GM23338 (cell line): ENCODE results near the gene SCYGR1. TPM values are rescaled to one million over a fixed set of nuclear protein-coding genes. Genes with fewer than 3 reads are reported as not detected.

Experiments
- ATAC-seq: fragments of 200-7000 bp; cut with Tn5 transposase; 3 replicates; pipeline ENCODE4 v1.9.1; 2020
- DNase-seq: peaks from one replicate; pipeline ENCODE4 v3.0.0-alpha.2; 2015; ENCODE audit warnings: low spot score
- H2AFZ ChIP-seq: fragments of 200-600 bp; sonication (generic); 2 replicates; pipeline ENCODE4 v1.8.0; 2016; ENCODE audit warnings: antibody characterized with exemption, mild to moderate bottlenecking, moderate library complexity
- H3F3A ChIP-seq: fragments of 200-600 bp; sonication (generic); replicated peaks from 2 replicates; pipeline ENCODE4 v1.8.0; 2017; ENCODE audit warnings: antibody characterized with exemption, mixed run types, low read depth
- H3K27ac ChIP-seq: fragments of 200-600 bp; sonication (generic); 2 replicates; pipeline ENCODE4 v1.6.1; 2016; ENCODE audit warnings: low read depth
- H3K27me3 ChIP-seq: fragments of 200-600 bp; sonication (generic); 2 replicates; pipeline ENCODE4 v1.8.0; 2016; ENCODE audit warnings: mild to moderate bottlenecking, mixed run types, moderate library complexity; ENCODE audit not compliant: insufficient read depth
- H3K36me3 ChIP-seq: fragments of 200-600 bp; sonication (generic); 2 replicates; pipeline ENCODE4 v1.8.0; 2016; ENCODE audit warnings: mild to moderate bottlenecking; ENCODE audit not compliant: insufficient read depth
- H3K4me1 ChIP-seq: fragments of 200-600 bp; sonication (generic); 2 replicates; pipeline ENCODE4 v1.8.0; 2016; ENCODE audit warnings: mild to moderate bottlenecking, moderate library complexity; ENCODE audit not compliant: insufficient read depth
- H3K4me2 ChIP-seq: fragments of 200-600 bp; sonication (generic); 2 replicates; pipeline ENCODE4 v1.7.1; 2017; ENCODE audit warnings: mixed run types
- H3K4me3 ChIP-seq: fragments of 200-600 bp; sonication (generic); 2 replicates; pipeline ENCODE4 v1.6.1; 2016; ENCODE audit warnings: mixed run types
- H3K79me2 ChIP-seq: fragments of 200-600 bp; sonication (generic); replicated peaks from 2 replicates; pipeline ENCODE4 v1.8.0; 2017; ENCODE audit warnings: mild to moderate bottlenecking; ENCODE audit not compliant: insufficient read depth
- H3K9me2 ChIP-seq: fragments of 200-600 bp; sonication (generic); 2 replicates; pipeline ENCODE4 v1.8.0; 2017; ENCODE audit not compliant: insufficient read depth
- H4K20me1 ChIP-seq: fragments of 200-600 bp; sonication (generic); replicated peaks from 2 replicates; pipeline ENCODE4 v1.8.0; 2017; ENCODE audit warnings: mild to moderate bottlenecking; ENCODE audit not compliant: insufficient read depth
- H3K27ac Mint-ChIP-seq: 2 replicates; pipeline ENCODE4 v1.8.0; 2020; ENCODE audit warnings: inconsistent platforms, mild to moderate bottlenecking, moderate library complexity, mixed read lengths
- H3K27me3 Mint-ChIP-seq: 3 replicates; pipeline ENCODE4 v1.8.0; 2022; ENCODE audit warnings: low read depth, mild to moderate bottlenecking, moderate library complexity, mixed read lengths, inconsistent platforms; ENCODE audit not compliant: insufficient read depth, poor library complexity
- H3K36me3 Mint-ChIP-seq: 3 replicates; pipeline ENCODE4 v1.8.0; 2021; ENCODE audit warnings: low read depth, mild to moderate bottlenecking, inconsistent platforms, moderate library complexity, mixed read lengths
- H3K4me1 Mint-ChIP-seq: 3 replicates; pipeline ENCODE4 v1.8.0; 2020; ENCODE audit warnings: mild to moderate bottlenecking, inconsistent platforms, mixed read lengths
- H3K4me3 Mint-ChIP-seq: 3 replicates; pipeline ENCODE4 v1.8.0; 2021; ENCODE audit warnings: moderate library complexity, mild to moderate bottlenecking, inconsistent platforms, mixed read lengths
- H3K9me3 Mint-ChIP-seq: 3 replicates; pipeline ENCODE4 v1.8.0; 2020; ENCODE audit warnings: moderate library complexity, mild to moderate bottlenecking, inconsistent platforms, mixed read lengths
- CREB1 ChIP-seq: fragments of 250-450 bp; sonication (Bioruptor Pico); IDR thresholded peaks from 2 replicates; pipeline ENCODE4 v1.5.0; 2020; ENCODE audit warnings: low read depth, mild to moderate bottlenecking, moderate library complexity
- EZH2 ChIP-seq: fragments of 200-600 bp; sonication (generic); IDR thresholded peaks from one replicate; pipeline ENCODE4 v1.8.0; 2017; ENCODE audit warnings: antibody characterized with exemption, mild to moderate bottlenecking, low read depth; ENCODE audit not compliant: unreplicated experiment
- JUNB ChIP-seq: IDR thresholded peaks from one replicate; pipeline ENCODE4 v1.6.1; 2016; ENCODE audit warnings: antibody characterized with exemption; ENCODE audit not compliant: unreplicated experiment
- REST ChIP-seq: IDR thresholded peaks from one replicate; pipeline ENCODE4 v1.6.1; 2018; ENCODE audit warnings: antibody characterized with exemption; ENCODE audit not compliant: unreplicated experiment
- STAT1 ChIP-seq: IDR thresholded peaks from one replicate; pipeline ENCODE4 v1.6.1; 2016; ENCODE audit warnings: antibody characterized with exemption; ENCODE audit not compliant: unreplicated experiment
- ZNF331 ChIP-seq: fragments of 250-450 bp; sonication (Bioruptor Pico); IDR thresholded peaks from 2 replicates; pipeline ENCODE4 v1.5.0; 2020; ENCODE audit warnings: low read depth, mild to moderate bottlenecking, moderate library complexity
- ZNF462 ChIP-seq: fragments of 250-450 bp; sonication (Bioruptor Pico); IDR thresholded peaks from 2 replicates; pipeline ENCODE4 v1.5.0; 2020; ENCODE audit warnings: mild to moderate bottlenecking, moderate library complexity
- polyA plus RNA-seq: library from polyadenylated mRNA; unstranded; fragments of >200 nt; fragmentation: Nextera tagmentation; extraction: Ambion mirVana; gene quantifications from 2 replicates; pipeline ENCODE4 v1.2.1, GENCODE V29; 2016
- total RNA-seq: library from RNA; depleted of rRNA; stranded (reverse); fragments of >200 nt; shearing (Covaris generic); gene quantifications from 2 replicates; pipeline ENCODE4 v1.2.3, GENCODE V29; 2014

The SCYGR1 gene
- total and polyA plus RNA-seq, 2 experiments from 2014 or later = not detected

DNA sequence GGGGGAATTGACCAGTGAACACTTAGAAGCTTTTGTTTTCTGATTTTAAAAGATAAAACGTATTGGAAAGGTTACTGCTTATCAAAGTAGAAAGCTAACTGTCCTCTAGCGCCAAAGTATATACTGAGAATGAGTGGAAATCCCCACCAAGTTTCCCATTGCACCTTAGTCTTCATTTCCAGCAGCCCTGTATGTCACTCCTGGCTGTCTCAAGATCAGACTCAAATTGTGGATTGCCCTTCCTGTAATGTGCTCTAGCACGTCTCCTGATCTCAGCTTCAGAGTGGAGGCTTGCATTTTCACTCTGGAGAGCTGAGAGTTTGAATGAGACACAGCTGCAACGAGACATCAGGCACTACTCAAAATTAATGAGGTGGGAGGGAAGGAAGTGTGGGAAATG is 36.1 kb downstream of the SCYGR1 start (continued):
- TF ChIP-seq ZNF462 (CRISPR knock-in tag) (no peak), EZH2 (no peak), STAT1 (no peak), REST (no peak)

DNA sequence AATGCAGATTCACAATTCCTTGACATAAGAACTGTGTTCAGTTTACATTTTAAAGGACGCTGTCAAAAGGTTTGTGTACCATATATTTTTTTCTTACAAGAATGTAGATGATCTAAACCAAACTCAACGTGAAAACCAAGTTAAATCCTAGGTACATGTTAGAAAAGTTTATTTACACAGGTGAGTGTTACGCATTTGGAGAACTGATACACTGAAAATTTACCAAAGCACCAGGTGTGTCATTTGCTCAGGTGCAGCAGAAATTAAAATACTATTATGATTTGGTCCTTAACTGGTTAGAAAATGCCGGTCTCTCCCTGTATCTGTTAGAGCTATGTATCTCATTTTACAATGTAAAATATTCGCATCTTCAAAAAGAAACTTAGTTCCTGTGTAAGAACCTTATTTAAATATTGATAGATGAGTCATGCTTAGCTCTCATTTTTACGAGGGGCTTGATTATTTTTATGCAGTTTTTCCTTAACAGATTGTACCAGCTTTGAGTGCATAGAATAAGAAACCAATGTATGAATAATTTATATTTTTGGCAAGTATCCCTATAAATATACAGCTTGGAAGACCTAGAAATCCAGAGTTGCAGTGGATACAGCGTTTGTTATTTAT is 37.6 kb downstream of the SCYGR1 start:
- 0 out of 2 replicates have a peak, but pooled peaks cover 4% of the 10 kb centered on the region for H3K36me3 ChIP-seq
- H2AFZ ChIP-seq = no peak overlapping the region
- no peak overlapping the region for H3K27ac ChIP-seq
- ATAC-seq (no peak), DNase-seq (no peak)
- H4K20me1 ChIP-seq = no peaks in the 10 kb centered on the region
- no peaks in the 10 kb centered on the region for H3K9me2 ChIP-seq
- H3K27me3 ChIP-seq = no peaks in the 10 kb centered on the region
- no peaks in the 10 kb centered on the region for H3K79me2 ChIP-seq
- H3K9me3 Mint-ChIP-seq = no peaks in the 10 kb centered on the region
- H3K4me3 ChIP-seq = no peak overlapping the region
- no peak overlapping the region for H3K4me3 Mint-ChIP-seq
- H3K36me3 Mint-ChIP-seq = peaks cover 6% of the 10 kb centered on the region; the same call in 2 of the 3 replicates
- peaks cover 3% of the 10 kb centered on the region for H3K4me1 ChIP-seq
- no peaks in the 10 kb centered on the region for H3K27me3 Mint-ChIP-seq
- H3K4me2 ChIP-seq = no peak overlapping the region
- H3F3A ChIP-seq = no peaks in the 10 kb centered on the region
- H3K4me1 Mint-ChIP-seq = peaks cover 7% of the 10 kb centered on the region; the same call in 2 of the 3 replicates
- no peak overlapping the region for H3K27ac Mint-ChIP-seq
- no peak for TF ChIP-seq ZNF331
- TF ChIP-seq REST = no peak
- no peak for TF ChIP-seq JUNB
- TF ChIP-seq CREB1 = no peak
